Transverse colon (tissue), 4 donors: ENCODE data around the gene C19orf25.
"Not testable (repeated sequence)": the region's sequence is repeated elsewhere in the genome, so short reads cannot be mapped to it uniquely, and the experiment has no call there.

Experiments
- CTCF ChIP-seq, 5 experiments: fragments of 200-600 bp in 3 of 5; fragments of 450-650 bp in 2 of 5; sonication (generic) in 3 of 5; IDR thresholded peaks; 1 replicate in 2 of 5; 2 replicates in 3 of 5; pipeline ENCODE4 v1.5.1; 2016 to 2017; ENCODE audit warnings: antibody characterized with exemption in 5 of 5, inconsistent platforms in 3 of 5, mild to moderate bottlenecking in 2 of 5, moderate library complexity in 1 of 5
- EP300 ChIP-seq: sonication (generic); formaldehyde crosslinking; IDR thresholded peaks from one replicate; pipeline ENCODE4 v1.6.1; 2017; ENCODE audit warnings: antibody characterized with exemption, low read depth
- POLR2A ChIP-seq: fragments of 450-650 bp; IDR thresholded peaks from one replicate; pipeline ENCODE4 v1.6.1; 2016; ENCODE audit warnings: antibody characterized with exemption, mild to moderate bottlenecking, moderate library complexity
- POLR2AphosphoS5 ChIP-seq, 3 donors: sonication (generic); formaldehyde crosslinking; IDR thresholded peaks; one replicate each; pipeline ENCODE4 v1.6.1; 2016; ENCODE audit warnings: antibody characterized with exemption in 3 of 3

GRCh38 chr19:1439525-1440417 lies 39.2 kb downstream of the C19orf25 start:
- not testable (repeated sequence) for TF ChIP-seq POLR2A; POLR2AphosphoS5 (IDR thresholded peaks at IDR 0.05); EP300; CTCF (IDR thresholded peaks at IDR 0.05)
